ENCODE results near the gene HAUS3. TPM values are rescaled to one million over a fixed set of nuclear protein-coding genes. Genes with fewer than 3 reads are reported as not detected.

The HAUS3 gene
- total RNA-seq, result 10 to 100 TPM; 18.0 to 18.1 TPM

GRCh38 chr4:2241410-2242353, at the start of gene HAUS3, which contains the start of gene POLN:
HAUS3 (minus strand) TSS chr4:2242121; CDS start chr4:2240946, 1,175 bp downstream.
POLN (minus strand) TSS chr4:2242121; CDS start chr4:2229231, 12,890 bp downstream.
- CTCF ChIA-PET, result interaction anchor here (0.7 to 1.9 kb wide), 3 partner anchors 21 to 1766 kb away, joined by 3 to 11 read pairs (median 3); no protein-coding TSS in a partner anchor
- no peaks in the 10 kb centered on the region for H3K27me3 Mint-ChIP-seq (ENCODE audit: low read depth)
- intact Hi-C loops (cut with micrococcal nuclease), result loop anchor here (1.0 to 5.0 kb wide), 14 partner anchors 21 to 722 kb away; partner anchors contain the start of genes CFAP99, FAM193A, GRK4 and MXD4
- no peaks in the 10 kb centered on the region for H3K9me3 Mint-ChIP-seq
- peak within 1 kb of the TSS; percentile 87 for H3K4me3 Mint-ChIP-seq
- H3K4me1 Mint-ChIP-seq (ENCODE audit: low read depth), result peaks cover 52% of the 10 kb centered on the region
- peak; percentile 99 for DNase-seq
- H3K36me3 Mint-ChIP-seq (ENCODE audit: low read depth), result peaks cover 17% of the 10 kb centered on the region
- peak within 1 kb of the TSS; percentile 84 for H3K27ac Mint-ChIP-seq

DNA sequence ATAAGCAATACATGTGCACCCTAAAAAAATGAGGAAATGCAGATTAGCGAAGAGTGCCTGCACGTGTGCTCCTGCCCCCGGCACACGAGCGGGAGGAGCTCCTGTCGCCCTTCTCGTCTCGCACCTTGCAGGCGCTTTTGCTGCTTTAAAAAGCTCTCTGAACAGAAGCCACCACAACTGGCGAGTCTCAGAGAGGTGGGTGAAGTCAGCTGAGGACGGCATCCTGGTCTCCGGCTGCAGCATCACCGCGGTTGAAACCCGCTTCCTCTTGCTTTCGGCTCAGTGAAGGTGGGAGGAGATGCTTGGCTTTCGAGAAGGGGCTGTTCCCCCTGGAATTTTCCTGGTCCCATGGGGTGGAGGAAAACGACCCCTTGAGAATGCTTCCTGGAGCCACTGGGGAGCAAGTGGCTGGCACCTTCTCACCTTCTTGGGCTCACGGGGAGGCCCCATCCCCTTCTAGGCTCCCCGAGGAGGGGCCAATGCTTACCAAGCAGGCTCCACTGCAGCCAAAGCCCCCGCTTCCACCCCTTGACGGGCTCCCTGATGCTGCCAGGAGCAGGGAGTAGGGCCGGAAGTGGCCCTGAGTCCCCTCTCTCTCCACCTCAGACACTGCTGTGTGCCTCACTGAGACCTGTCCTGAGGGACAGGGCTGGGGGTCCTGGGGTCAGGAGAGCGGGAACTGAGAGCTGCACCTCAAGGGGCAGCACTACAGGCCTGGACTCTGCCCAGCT, 49.2 kb upstream of the HAUS3 start:
- Mint-ChIP-seq H3K9me3 (peaks cover 3% of the 10 kb centered on the region), H3K27ac (no peak overlapping the region), H3K27me3 (ENCODE audit: low read depth) (no peaks in the 10 kb centered on the region), H3K4me3 (peak overlapping the region; percentile 50), H3K4me1 (ENCODE audit: low read depth) (peaks cover 33% of the 10 kb centered on the region), H3K36me3 (ENCODE audit: low read depth) (peaks cover 2% of the 10 kb centered on the region)
- intact Hi-C loops (cut with micrococcal nuclease), result no loop called here
- DNase-seq, result peak; percentile 73
- CTCF ChIA-PET, result interaction anchor here (1.1 to 1.3 kb wide), 2 partner anchors 29 to 71 kb away, joined by 3 read pairs; partner anchors contain the start of gene MXD4

DNA sequence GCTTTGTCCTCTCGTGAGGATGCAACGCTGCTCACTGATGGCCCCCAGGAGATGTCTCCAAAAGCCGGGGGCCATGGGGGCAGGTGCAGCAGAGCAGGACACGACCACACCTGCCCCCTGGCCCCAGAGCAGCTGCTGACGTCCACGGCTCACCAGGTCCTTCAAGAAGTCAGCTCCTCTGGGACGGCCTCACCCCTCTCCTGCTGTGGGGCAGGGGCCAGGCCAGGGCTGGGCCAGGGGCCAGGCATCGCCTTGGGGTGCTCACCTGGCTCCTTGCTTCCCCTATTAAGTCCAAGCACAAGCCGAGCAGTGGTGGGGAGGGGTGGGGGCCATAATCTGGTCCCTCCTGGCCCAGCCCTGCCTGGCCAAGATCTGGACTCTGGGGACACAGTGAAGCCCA, 48.6 kb upstream of the HAUS3 start:
- peaks cover 3% of the 10 kb centered on the region for H3K9me3 Mint-ChIP-seq
- no peak overlapping the region for H3K4me3 Mint-ChIP-seq
- intact Hi-C loops (cut with micrococcal nuclease), result no loop called here
- peaks cover 2% of the 10 kb centered on the region for H3K36me3 Mint-ChIP-seq (ENCODE audit: low read depth)
- CTCF ChIA-PET, result interaction anchor here (1.1 to 1.3 kb wide), 2 partner anchors 28 to 70 kb away, joined by 3 read pairs; partner anchors contain the start of gene MXD4
- H3K4me1 Mint-ChIP-seq (ENCODE audit: low read depth), result peaks cover 30% of the 10 kb centered on the region
- no peak for DNase-seq
- no peak overlapping the region for H3K27ac Mint-ChIP-seq
- H3K27me3 Mint-ChIP-seq (ENCODE audit: low read depth), result no peaks in the 10 kb centered on the region

GRCh38 chr4:2289955-2290333, 48.0 kb upstream of the HAUS3 start:
- intact Hi-C loops (cut with micrococcal nuclease), result no loop called here
- Mint-ChIP-seq H3K36me3 (ENCODE audit: low read depth) (peaks cover 2% of the 10 kb centered on the region), H3K4me3 (no peak overlapping the region), H3K27me3 (ENCODE audit: low read depth) (no peaks in the 10 kb centered on the region), H3K27ac (no peak overlapping the region), H3K4me1 (ENCODE audit: low read depth) (peaks cover 31% of the 10 kb centered on the region), H3K9me3 (peaks cover 3% of the 10 kb centered on the region)
- CTCF ChIA-PET, result interaction anchor here (1.1 to 1.3 kb wide), 2 partner anchors 28 to 70 kb away, joined by 3 read pairs; partner anchors contain the start of gene MXD4
- no peak for DNase-seq

- CTCF ChIA-PET, result interaction anchor here (0.6 to 1.3 kb wide), 2 partner anchors 69 to 172 kb away, joined by 3 read pairs; no protein-coding TSS in a partner anchor
- Mint-ChIP-seq H3K4me3 (no peak overlapping the region), H3K27me3 (ENCODE audit: low read depth) (no peaks in the 10 kb centered on the region), H3K27ac (no peak overlapping the region), H3K9me3 (peaks cover 3% of the 10 kb centered on the region), H3K36me3 (ENCODE audit: low read depth) (peaks cover 2% of the 10 kb centered on the region), H3K4me1 (ENCODE audit: low read depth) (peaks cover 32% of the 10 kb centered on the region)
- no peak for DNase-seq
- intact Hi-C loops (cut with micrococcal nuclease), result no loop called here
Measured at GRCh38 chr4:2289311-2289954, 47.5 kb upstream of the HAUS3 start.

DNA sequence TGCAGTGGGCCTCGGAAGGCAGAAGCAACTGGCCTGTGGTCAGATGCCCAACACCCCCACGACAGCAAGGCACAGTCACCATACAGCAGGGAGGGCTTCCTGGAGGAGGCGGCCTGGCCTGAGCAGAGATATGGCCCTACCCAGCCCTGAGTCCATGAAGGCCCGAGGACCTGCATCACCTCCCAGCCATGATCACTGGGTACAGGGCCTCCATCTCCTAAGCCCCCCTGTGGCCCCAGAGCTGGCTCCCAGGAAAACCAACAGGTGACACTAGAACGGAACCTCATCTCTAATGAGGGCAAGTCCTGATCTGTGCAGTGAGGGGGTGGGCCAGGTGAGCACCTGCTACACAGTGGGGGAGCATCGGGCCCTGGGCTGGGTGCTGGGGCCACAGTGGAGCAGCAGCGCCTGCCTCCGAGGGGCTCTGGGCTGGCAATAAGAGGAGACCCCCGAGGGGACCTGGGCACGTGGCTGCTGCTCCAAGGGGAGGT, 46.2 kb upstream of the HAUS3 start:
- Mint-ChIP-seq H3K27me3 (ENCODE audit: low read depth) (no peaks in the 10 kb centered on the region), H3K9me3 (no peaks in the 10 kb centered on the region), H3K27ac (no peak overlapping the region), H3K36me3 (ENCODE audit: low read depth) (no peaks in the 10 kb centered on the region), H3K4me3 (no peak overlapping the region), H3K4me1 (ENCODE audit: low read depth) (peaks cover 35% of the 10 kb centered on the region)
- DNase-seq, result no peak
- intact Hi-C loops (cut with micrococcal nuclease), result no loop called here
- CTCF ChIA-PET, result no interaction called here

- Mint-ChIP-seq H3K27ac (no peak overlapping the region), H3K4me1 (ENCODE audit: low read depth) (peaks cover 36% of the 10 kb centered on the region), H3K27me3 (ENCODE audit: low read depth) (no peaks in the 10 kb centered on the region), H3K36me3 (ENCODE audit: low read depth) (no peaks in the 10 kb centered on the region), H3K4me3 (no peak overlapping the region), H3K9me3 (no peaks in the 10 kb centered on the region)
- no peak for DNase-seq
- CTCF ChIA-PET, result no interaction called here
- intact Hi-C loops (cut with micrococcal nuclease), result no loop called here
Measured at GRCh38 chr4:2287594-2287915, 45.6 kb upstream of the HAUS3 start.

- Mint-ChIP-seq H3K4me1 (ENCODE audit: low read depth) (peaks cover 41% of the 10 kb centered on the region), H3K4me3 (no peak overlapping the region), H3K27ac (no peak overlapping the region), H3K27me3 (ENCODE audit: low read depth) (no peaks in the 10 kb centered on the region), H3K9me3 (no peaks in the 10 kb centered on the region), H3K36me3 (ENCODE audit: low read depth) (no peaks in the 10 kb centered on the region)
- intact Hi-C loops (cut with micrococcal nuclease), result no loop called here
- CTCF ChIA-PET, result no interaction called here
- DNase-seq, result no peak
Measured at GRCh38 chr4:2286904-2287593, 45.1 kb upstream of the HAUS3 start.

DNA sequence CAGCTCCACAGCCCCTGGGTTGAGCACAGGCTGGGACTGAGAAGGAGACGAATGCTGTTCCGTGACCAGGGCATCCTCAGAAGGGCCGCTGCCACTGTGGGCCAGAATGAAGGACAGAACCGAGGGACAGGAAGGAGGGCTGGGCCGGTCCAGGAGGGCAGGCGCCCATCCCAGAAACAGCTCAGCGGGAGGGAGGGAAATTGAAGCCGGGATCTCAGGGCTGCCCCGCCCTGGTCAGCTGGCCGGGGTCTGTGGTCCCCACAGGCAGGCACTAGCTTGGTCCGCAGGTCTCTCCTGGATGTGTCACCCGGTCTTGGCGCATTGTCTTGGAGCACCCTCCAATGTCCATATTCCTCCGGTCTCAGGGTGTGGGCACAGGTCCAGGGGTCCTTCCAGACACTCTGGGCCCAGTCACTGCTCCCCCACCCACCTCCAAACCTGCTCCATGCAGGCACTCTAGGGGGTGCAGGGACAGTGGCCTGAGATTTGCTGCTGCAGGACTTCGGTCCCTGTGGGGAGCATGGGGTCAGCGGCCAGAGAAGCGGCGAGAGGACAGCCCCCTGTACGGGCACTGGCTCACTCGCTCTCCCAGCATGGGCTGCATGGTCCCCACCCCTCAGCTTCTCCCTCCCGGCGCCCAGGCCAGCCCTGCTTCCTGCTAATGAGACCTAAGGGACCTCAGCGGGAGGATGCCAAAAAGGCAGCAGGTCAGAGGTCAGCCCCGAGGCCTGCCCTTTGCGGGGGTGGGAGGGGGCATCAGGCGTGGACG, 43.9 kb upstream of the HAUS3 start:
- CTCF ChIA-PET, result no interaction called here
- H3K27ac Mint-ChIP-seq, result peak overlapping the region; percentile 58

DNA sequence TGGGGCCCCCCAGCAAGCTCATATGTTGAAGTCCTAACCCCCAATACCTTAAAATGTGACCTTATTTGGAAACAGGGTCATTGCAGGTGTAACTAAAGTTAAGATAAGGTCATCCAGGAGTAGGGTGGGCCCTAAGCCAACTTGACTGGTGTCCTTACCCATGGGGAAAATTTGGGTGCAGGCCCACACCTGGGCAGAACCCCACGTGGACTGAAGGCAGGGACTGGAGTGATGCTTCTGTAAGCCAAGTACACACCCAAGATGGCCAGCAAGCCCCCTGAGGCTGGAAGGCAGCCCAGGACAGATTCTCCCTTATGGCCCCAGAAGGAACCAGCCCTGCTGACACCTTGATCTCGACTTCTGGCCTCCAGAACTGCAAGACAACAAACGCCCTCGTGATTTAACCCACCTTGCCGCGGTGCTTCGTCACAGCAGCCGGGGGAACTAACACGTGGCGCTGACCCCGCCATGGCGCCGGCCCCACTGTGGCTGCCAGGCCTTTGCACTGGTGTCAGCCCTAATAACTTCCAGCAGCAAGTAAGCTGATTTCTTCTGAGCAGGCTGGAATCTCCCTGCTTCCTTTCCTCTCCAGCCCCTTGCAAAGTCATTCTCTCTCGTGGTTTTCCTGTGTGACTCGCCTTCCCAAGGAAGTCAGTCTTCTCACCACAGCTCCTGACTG, 43.2 kb upstream of the HAUS3 start:
- CTCF ChIA-PET, result no interaction called here
- no peaks in the 10 kb centered on the region for H3K27me3 Mint-ChIP-seq (ENCODE audit: low read depth)
- H3K27ac Mint-ChIP-seq, result peak overlapping the region; percentile 58
- H3K4me1 Mint-ChIP-seq (ENCODE audit: low read depth), result peaks cover 44% of the 10 kb centered on the region
- H3K9me3 Mint-ChIP-seq, result no peaks in the 10 kb centered on the region
- no peak overlapping the region for H3K4me3 Mint-ChIP-seq
- no peaks in the 10 kb centered on the region for H3K36me3 Mint-ChIP-seq (ENCODE audit: low read depth)
- DNase-seq, result peak; percentile 26
- intact Hi-C loops (cut with micrococcal nuclease), result loop anchor here (5.0 kb wide), 2 partner anchors 77 to 252 kb away; partner anchors contain the start of gene FAM193A

More for the DNA sequence above, 43.9 kb upstream of the HAUS3 start:
- no peaks in the 10 kb centered on the region for H3K27me3 Mint-ChIP-seq (ENCODE audit: low read depth)
- H3K4me1 Mint-ChIP-seq (ENCODE audit: low read depth), result peaks cover 46% of the 10 kb centered on the region
- no peaks in the 10 kb centered on the region for H3K9me3 Mint-ChIP-seq
- DNase-seq, result no peak
- H3K36me3 Mint-ChIP-seq (ENCODE audit: low read depth), result no peaks in the 10 kb centered on the region
- H3K4me3 Mint-ChIP-seq, result no peak overlapping the region
- intact Hi-C loops (cut with micrococcal nuclease), result no loop called here
